IPS-11a (cell line): Measurements from ENCODE around the gene NPRL2.
"Not testable (repeated sequence)": the region's sequence is repeated elsewhere in the genome, so short reads cannot be mapped to it uniquely, and the experiment has no call there.

Source experiments
- H3K4me3 ChIP-seq: one replicate; pipeline ENCODE4 v1.5.1; 2013; ENCODE audit warnings: low read depth, low read length, control low read depth

The NPRL2 gene

GRCh38 chr3:50314816-50315215 is 35.8 kb downstream of the NPRL2 start:
- H3K4me3 ChIP-seq: no peak overlapping the region

GRCh38 chr3:50314342-50314741 is 36.2 kb downstream of the NPRL2 start:
- no peak overlapping the region for H3K4me3 ChIP-seq

GRCh38 chr3:50312041-50312440 is 38.5 kb downstream of the NPRL2 start:
- not testable (repeated sequence) for H3K4me3 ChIP-seq

- H3K4me3 ChIP-seq: no peak overlapping the region
Observed at GRCh38 chr3:50304601-50305000, 46.0 kb downstream of the NPRL2 start.

- no peak within 1 kb of the TSS for H3K4me3 ChIP-seq
Observed at GRCh38 chr3:50303013-50303815, 47.4 kb downstream of the NPRL2 start, which contains the start of gene HYAL1. Gene HYAL1 (minus strand): TSS chr3:50303574. CDS start chr3:50302956, 618 bp downstream.

DNA sequence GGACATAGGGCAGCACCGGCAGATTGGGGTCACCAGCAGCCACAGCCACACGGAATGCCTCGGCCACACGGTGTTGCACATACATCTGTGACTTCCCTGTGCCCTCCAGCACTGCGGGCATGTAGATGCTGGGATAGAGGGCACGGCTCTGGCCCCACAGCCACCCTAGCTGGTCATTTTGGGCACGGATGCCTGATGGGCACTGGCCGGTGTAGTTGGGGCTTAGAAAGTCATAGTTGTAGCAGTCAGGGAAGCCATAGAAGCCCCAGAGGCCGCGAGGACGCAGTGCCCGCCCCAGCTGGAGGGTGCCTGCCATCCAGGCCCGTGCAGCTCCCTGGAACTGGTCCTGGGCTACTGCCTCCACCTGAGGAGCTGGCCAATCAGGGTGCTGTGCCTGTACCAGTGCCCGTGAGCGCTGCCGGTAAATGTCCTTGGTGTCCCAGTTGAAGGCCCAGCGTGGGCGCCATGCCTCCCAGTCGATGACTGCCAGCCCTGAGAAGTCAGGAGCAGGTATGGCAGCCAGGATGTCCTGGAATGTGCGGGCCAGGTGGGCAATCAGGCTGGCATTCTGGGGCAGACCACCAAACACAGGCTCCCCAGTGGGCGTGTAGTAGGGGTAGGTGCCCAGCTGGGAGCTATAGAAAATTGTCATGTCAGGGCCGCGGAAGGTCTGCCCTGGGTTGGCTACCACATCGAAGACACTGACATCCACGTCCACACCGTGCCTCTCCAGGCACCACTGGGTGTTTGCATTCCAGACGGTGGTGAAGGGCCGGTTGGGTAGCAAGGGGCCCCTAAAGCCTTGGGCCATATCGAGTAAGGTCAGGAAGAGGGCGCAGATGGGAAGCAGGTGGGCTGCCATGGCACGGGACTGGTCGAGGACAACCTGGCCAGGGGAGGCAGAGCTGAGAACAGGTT is 48.2 kb downstream of the NPRL2 start:
- no peak overlapping the region for H3K4me3 ChIP-seq

- no peak overlapping the region for H3K4me3 ChIP-seq
Observed at GRCh38 chr3:50300681-50301254, 49.8 kb downstream of the NPRL2 start.

- H3K4me3 ChIP-seq: peak overlapping the region; percentile 10
Observed at GRCh38 chr3:50299929-50300680, 50.5 kb downstream of the NPRL2 start.

DNA sequence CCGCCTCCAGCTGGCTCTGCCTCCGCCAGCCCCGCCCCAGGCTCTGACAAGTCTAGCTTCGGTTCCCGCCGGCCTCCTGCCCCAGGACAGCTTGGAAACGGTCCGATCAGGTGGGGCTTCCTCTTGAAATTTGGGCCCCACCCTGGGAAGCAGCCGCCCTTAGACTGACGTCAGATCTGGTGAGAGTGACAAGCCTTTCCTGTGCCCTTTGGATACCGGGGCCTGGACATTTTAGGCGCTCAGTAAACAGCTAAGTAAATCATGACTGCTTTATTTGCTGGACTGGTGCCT is 51.0 kb downstream of the NPRL2 start:
- peak overlapping the region; percentile 10 for H3K4me3 ChIP-seq

- H3K4me3 ChIP-seq: peak within 1 kb of the TSS; percentile 86
Observed at GRCh38 chr3:50298836-50299637, 51.5 kb downstream of the NPRL2 start, which contains the start of the genes HYAL3 and NAA80. Gene HYAL3 (minus strand): TSS chr3:50299405. CDS start chr3:50295602, 3,803 bp downstream. Gene NAA80 (minus strand): TSS chr3:50299405. CDS start chr3:50297463, 1,942 bp downstream.

- peak overlapping the region; percentile 86 for H3K4me3 ChIP-seq
Observed at GRCh38 chr3:50297896-50298725, 52.5 kb downstream of the NPRL2 start.

DNA sequence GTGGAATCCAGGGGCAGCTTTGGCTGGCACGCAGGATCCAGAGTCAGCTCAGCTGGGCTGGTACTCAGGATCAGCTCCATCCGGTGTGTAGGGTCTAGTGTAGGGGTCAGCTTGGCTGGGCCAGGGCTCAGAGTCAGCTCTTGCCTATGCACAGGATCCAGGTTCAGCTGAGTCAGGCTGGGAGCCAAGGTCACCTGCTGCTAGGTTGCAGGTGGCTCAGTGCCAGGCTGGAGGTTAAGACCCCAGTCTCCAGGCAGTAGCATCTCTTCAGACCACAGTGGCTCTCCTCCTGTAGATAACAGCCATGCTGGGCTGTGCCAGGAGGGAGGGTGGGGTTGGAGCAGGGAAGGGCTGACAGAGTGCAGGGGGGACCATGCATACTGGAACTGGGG is 53.2 kb downstream of the NPRL2 start:
- no peak overlapping the region for H3K4me3 ChIP-seq
